Measurements from ENCODE around the gene MLKL. TPM values are rescaled to one million over a fixed set of nuclear protein-coding genes. Genes with fewer than 3 reads are reported as not detected.

The MLKL gene
- polyA plus RNA-seq, 1 experiment = 5.8 TPM

DNA sequence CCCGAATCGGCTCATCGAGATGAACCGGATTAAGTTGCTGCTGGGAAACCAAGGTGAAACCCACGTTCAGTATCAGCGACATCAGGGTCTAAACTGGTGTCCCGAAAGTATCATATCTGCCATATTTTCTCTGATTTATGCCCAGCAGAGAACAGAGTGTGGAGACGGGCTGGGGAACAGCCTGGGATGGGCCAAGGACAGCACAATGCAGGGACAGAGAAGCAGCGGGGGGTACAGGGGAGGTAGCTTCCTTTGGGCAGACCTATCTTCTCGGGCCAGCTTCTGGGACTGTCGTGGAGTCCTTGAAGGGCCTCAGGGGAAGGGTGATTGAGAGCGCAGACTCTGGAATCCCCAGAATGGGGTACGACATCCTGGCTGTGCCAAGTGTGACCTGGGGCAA, 17.5 kb upstream of the MLKL start:
- no peak for DNase-seq (ENCODE audit: low read depth, low spot score)
- POLR2A ChIA-PET = no interaction called here
- no peaks in the 10 kb centered on the region; the same call in 1 of the 2 replicates for H3K9me3 ChIP-seq (ENCODE audit: control insufficient read depth, insufficient read depth, low read length)
- peaks cover 3% of the 10 kb centered on the region for H3K27me3 ChIP-seq (ENCODE audit: control insufficient read depth, insufficient read depth, low read length)
- no peak overlapping the region for H3K4me3 ChIP-seq (ENCODE audit: low read depth, low read length)
- H3K27ac ChIP-seq (ENCODE audit: low read depth, low read length) = no peak overlapping the region
- no peak for TF ChIP-seq CTCF (IDR thresholded peaks at IDR 0.05; ENCODE audit: low read depth, low read length)
- CTCF ChIA-PET = no interaction called here

DNA sequence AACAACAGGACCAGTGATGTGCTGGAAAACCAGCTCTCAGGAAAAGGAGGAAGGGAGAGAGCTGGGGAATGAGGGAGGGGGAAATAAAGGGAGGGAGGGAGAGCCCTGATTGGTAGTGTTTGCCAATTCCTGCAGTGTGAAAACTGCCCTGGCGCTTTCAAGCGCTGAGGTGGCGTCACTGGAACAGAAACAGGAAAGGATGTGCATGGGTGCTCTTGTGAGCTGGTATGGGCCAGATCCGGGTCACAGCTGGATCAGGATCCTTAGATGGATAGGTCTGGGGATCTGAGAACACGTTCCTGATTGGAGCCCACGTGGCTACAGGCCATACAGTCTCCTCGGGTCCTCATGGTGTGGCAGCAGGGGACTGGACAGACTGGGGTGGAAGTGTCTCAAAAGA, 16.7 kb upstream of the MLKL start:
- TF ChIP-seq CTCF (IDR thresholded peaks at IDR 0.05; ENCODE audit: low read depth, low read length) = no peak
- Histone ChIP-seq H3K4me3 (ENCODE audit: low read depth, low read length) (no peak overlapping the region), H3K27me3 (ENCODE audit: control insufficient read depth, insufficient read depth, low read length) (peaks cover 3% of the 10 kb centered on the region), H3K9me3 (ENCODE audit: control insufficient read depth, insufficient read depth, low read length) (no peaks in the 10 kb centered on the region; the same call in 1 of the 2 replicates), H3K27ac (ENCODE audit: low read depth, low read length) (no peak overlapping the region)
- POLR2A ChIA-PET = no interaction called here
- no peak for DNase-seq (ENCODE audit: low read depth, low spot score)
- CTCF ChIA-PET = interaction anchor here (8.5 kb wide), 1 partner anchor 146 kb away, joined by 208 read pairs; no protein-coding TSS in a partner anchor

- Histone ChIP-seq H3K4me3 (ENCODE audit: low read depth, low read length) (no peak overlapping the region), H3K27me3 (ENCODE audit: control insufficient read depth, insufficient read depth, low read length) (peaks cover 3% of the 10 kb centered on the region), H3K27ac (ENCODE audit: low read depth, low read length) (no peak overlapping the region), H3K9me3 (ENCODE audit: control insufficient read depth, insufficient read depth, low read length) (no peaks in the 10 kb centered on the region; the same call in 1 of the 2 replicates)
- CTCF ChIA-PET = interaction anchor here (0.6 to 8.5 kb wide), 4 partner anchors 9 to 801 kb away, joined by 3 to 208 read pairs (median 4); no protein-coding TSS in a partner anchor
- no peak for DNase-seq (ENCODE audit: low read depth, low spot score)
- no peak for TF ChIP-seq CTCF (IDR thresholded peaks at IDR 0.05; ENCODE audit: low read depth, low read length)
- POLR2A ChIA-PET = no interaction called here
These were observed 15.7 kb upstream of the MLKL start for GRCh38 chr16:74716355-74716754.

GRCh38 chr16:74713876-74714275, 13.2 kb upstream of the MLKL start:
- ChIA-PET POLR2A (interaction anchor here (0.7 kb wide), 1 partner anchor 12 kb away, joined by 3 read pairs; no protein-coding TSS in a partner anchor), CTCF (interaction anchor here (0.6 to 8.5 kb wide), 2 partner anchors 149 to 392 kb away, joined by 3 to 208 read pairs; no protein-coding TSS in a partner anchor)
- no peak for DNase-seq (ENCODE audit: low read depth, low spot score)
- H3K9me3 ChIP-seq (ENCODE audit: control insufficient read depth, insufficient read depth, low read length) = no peaks in the 10 kb centered on the region; the same call in 1 of the 2 replicates
- no peak overlapping the region for H3K4me3 ChIP-seq (ENCODE audit: low read depth, low read length)
- no peak overlapping the region for H3K27ac ChIP-seq (ENCODE audit: low read depth, low read length)
- peaks cover 3% of the 10 kb centered on the region for H3K27me3 ChIP-seq (ENCODE audit: control insufficient read depth, insufficient read depth, low read length)
- no peak for TF ChIP-seq CTCF (IDR thresholded peaks at IDR 0.05; ENCODE audit: low read depth, low read length)

DNA sequence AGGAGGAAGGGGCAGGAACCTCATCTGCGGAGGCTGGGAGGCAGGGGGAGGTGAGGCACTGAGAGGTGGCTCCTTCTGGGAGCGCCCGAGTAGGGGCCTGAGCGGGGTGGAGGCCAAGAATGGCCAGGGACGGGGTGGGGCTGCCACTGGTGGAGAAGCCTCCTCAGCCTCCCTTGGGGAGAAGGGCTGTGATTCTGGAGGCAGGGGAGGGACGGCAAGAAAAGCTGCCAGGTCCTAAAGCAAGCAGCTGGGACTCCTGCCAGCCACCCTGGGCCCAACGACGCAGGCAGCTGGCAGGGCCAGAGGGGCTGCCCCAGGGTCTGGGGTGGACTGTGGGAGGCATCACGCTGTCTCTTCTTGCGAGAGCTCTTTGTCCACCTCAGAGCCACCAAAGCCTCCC, 12.7 kb upstream of the MLKL start:
- no peak for DNase-seq (ENCODE audit: low read depth, low spot score)
- no peak overlapping the region for H3K4me3 ChIP-seq (ENCODE audit: low read depth, low read length)
- POLR2A ChIA-PET = interaction anchor here (0.7 kb wide), 1 partner anchor 13 kb away, joined by 3 read pairs; no protein-coding TSS in a partner anchor
- TF ChIP-seq CTCF (IDR thresholded peaks at IDR 0.05; ENCODE audit: low read depth, low read length) = no peak
- H3K27me3 ChIP-seq (ENCODE audit: control insufficient read depth, insufficient read depth, low read length) = peaks cover 6% of the 10 kb centered on the region
- H3K27ac ChIP-seq (ENCODE audit: low read depth, low read length) = no peak overlapping the region
- CTCF ChIA-PET = interaction anchor here (0.6 to 8.5 kb wide), 5 partner anchors 11 to 392 kb away, joined by 3 to 208 read pairs (median 16); partner anchors contain the start of gene MLKL
- H3K9me3 ChIP-seq (ENCODE audit: control insufficient read depth, insufficient read depth, low read length) = no peaks in the 10 kb centered on the region

Data from AG04450 (cell line).